DMS153 treated with DMSO at 0.1 percent for 48 hours (cell line): ENCODE measurements around the gene SIGLEC7.
"Not testable (repeated sequence)": the region's sequence is repeated elsewhere in the genome, so short reads cannot be mapped to it uniquely, and the experiment has no call there.

Experiments used
- DNase-seq: peaks from one replicate; lab custom pipeline; 2025; ENCODE audit not compliant: unreplicated experiment; lab: John Stamatoyannopoulos, UW

SIGLEC7 gene

DNA sequence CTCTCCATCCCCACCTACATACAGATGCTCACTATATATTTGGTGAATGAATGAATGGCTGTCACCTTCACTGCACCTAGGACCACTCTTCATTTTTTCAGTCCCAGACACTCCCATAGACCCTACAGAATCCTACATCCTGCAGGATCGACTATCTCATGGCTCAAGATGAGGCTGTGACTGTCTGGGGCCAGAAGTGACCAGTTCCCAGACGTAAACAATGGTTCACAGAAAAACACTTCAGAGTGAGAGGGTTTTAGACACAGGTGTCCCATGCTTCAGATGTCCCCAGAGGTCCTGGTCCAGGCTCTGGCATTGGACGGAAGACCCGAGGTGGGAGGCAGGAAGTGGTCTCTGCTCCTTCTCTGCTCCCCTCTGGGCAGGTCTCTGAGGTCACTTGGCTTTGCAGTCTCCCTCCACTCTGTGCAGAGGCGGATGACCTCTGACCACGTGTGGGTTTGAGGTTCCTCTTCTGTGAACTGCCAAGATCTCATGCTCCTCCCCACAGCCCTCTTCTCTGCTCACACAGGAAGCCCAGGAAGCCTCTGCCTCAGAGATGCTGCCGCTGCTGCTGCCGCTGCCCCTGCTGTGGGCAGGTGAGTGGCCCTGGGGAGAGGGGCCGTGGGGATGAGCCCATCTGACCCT, 24.9 kb downstream of the SIGLEC7 start:
- no peak for DNase-seq

DNA sequence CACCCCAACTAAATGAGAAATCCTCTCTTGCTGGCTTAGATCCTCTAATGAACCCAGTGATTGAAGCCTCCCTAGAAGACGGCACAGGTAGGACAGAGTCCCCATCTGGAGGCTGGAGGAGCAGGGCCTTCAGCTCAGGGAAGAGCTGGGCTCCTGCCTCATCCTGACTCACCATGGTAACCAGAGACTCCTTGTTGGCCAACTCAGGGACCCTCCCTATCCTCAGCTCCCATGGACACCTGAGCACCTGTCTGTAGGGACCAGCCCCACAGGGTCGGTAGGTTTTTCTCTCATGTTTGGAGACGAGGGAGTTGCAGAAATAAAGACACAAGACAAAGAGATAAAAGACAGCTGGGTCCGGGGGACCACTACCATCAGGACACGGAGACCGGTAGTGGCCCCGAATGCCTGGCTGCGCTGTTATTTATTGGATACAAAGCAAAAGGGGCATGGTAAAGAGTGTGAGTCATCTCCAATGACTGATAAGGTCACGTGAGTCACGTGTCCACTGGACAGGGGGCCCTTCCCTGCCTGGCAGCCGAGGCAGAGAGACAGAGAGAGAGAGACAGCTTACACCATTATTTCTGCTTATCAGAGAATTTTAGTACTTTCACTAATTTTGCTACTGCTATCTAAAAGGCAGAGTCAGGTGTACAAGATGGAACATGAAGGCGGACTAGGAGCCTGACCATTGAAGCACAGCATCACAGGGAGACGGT, 26.6 kb downstream of the SIGLEC7 start:
- DNase-seq = no peak

DNA sequence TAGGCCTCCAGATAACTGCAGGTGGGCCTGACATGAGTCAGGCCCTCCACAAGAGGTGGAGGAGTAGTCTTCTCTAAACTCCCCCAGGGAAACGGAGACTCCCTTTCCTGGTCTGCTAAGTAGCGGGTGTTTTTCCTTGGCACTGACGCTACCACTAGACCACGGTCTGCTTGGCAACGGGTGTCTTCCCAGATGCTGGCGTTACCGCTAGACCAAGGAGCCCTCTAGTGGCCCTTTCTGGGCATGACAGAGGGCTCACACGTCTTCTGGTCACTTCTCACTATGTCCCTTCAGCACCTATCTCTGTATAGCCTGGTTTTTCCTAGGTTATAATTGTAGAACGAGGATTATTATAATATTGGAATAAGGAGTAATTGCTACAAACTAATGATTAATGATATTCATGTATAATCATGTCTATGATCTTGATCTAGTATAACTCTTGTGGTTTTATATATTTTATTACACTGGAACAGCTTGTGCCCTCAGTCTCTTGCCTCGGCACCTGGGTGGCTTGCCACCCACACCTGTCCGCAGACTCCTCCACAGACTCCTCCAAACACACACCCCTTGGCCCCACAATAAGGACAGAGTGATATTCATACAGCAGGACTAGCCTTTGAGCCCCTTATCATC, 27.3 kb downstream of the SIGLEC7 start:
- DNase-seq = not testable (repeated sequence)

DNA sequence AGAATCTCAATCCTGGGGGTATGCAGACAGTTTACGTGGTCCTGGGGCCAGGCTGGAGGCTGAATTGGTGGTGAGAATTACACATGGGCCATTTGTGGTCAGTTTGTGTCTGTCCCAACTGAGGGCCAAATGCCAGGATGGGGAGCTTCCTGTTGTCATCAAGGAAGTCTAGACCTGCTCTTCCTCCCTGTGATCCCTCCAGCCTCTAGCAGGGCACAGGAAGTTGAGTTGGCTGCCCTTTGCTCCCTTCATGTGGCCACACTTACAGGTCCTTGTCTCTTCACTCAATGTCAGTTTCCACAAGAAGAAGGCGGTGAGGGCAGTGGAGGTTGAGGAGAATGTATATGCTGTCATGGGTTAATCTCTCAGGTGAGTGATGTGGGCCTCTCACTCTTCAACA, 30.1 kb downstream of the SIGLEC7 start:
- no peak for DNase-seq

DNA sequence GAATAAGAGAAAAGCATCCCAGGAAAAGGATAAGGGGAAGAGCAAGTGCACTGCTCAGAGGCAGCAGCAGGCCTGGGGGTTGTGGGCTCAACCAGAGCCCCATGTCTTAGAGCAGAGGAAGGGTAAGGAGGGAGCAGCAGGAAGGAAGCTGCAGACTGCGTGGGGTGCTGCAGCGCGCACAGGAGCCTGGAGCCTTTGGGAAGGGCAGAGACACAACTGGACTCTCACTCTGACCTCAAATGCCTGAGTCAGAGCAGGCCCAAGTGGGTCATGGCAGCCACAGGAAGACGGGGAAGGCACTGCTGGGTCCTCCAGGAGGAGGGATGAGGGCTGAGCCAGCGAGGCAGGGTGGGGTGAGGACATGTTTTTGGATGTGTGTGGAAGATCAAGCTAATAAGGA, 31.6 kb downstream of the SIGLEC7 start:
- DNase-seq = no peak

DNA sequence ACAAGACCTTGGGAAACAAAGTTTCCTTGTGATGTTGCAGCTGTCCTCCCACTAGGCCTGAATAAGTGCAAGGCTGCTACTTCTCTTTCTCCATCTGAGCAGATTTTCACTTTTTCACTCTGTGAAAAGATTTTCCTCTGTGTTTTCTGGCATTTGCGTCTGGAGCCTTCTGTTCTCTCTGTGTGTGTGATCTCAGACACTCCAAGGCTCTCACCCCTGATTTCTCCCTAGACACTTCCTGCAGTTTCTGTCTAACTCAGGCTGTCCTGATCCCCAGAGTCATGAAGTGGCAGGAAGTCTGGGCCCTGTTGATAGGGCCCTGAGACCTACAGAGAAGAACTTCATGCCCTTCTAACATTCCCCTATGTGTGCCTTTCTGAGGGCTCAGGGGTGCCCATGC, 37.2 kb downstream of the SIGLEC7 start:
- DNase-seq = no peak

DNA sequence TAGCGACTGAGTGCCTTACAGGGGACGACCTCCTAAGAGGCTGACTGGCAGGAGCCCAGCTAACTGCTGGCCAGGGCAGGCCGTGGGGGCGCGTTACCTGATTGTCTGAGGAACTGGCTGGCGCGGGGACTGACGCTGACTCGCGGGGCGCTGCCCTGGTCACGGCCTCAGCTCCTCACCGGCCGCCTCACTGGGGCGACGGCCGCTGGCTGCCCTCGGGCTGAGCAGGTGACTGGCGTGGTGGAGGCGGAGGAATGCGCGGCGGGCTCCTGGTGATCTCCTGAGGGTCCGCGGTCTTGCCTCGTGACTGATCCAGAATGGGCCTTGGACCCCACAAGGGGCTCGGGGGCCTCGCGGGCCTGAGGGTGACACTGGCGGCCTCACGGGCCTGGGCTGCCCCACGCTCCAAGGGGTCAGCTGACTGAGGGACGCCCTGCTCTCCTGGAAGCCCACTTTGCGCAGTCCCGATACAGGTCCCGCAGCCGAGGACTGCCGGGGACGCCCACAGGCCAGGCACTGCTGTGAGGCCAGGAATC, 39.3 kb downstream of the SIGLEC7 start:
- DNase-seq = no peak

DNA sequence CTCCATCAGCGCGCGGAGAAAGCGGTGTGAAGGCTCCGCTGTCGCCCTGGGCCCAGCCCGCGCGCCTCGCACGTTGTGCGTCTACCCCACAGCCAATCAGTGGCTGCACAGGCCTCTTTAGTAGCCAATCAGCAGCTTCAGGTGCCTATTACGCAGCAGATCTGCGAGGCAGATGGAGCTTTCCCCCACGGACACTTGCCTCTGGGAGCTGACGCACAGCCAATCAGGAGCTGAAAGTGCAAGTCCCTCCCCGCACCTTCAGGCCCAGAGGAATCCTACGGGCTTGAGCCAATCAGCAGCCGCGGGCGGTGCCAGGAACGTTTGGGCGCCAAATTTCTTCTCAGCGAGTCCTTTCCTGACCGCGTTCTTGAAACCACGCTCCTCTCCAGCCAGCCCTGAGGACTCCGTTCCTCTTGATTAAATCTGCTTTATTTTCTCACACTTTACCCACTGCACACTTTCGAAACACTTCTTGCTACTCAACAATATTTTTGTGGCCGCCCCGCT, 39.9 kb downstream of the SIGLEC7 start:
- no peak for DNase-seq

DNA sequence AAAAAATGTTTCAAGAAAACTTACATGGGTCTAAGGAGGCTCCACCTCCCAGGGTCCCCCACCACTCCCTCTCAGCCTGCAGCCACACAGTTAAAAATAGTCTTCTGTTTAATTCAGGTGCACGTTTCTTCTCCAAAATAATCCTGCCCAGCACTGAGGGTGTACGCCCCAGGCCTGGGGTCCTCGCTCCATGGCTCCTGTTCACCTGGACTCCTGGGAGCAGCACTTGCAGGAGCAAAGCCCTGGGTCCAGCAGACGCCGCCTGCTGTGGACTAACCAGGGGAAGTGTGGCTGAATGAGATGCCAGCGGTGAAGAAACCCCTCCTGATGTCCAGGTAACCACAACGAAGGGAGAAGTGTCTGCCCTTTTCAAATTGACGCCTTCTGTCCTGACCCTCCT, 41.5 kb downstream of the SIGLEC7 start:
- DNase-seq = no peak

DNA sequence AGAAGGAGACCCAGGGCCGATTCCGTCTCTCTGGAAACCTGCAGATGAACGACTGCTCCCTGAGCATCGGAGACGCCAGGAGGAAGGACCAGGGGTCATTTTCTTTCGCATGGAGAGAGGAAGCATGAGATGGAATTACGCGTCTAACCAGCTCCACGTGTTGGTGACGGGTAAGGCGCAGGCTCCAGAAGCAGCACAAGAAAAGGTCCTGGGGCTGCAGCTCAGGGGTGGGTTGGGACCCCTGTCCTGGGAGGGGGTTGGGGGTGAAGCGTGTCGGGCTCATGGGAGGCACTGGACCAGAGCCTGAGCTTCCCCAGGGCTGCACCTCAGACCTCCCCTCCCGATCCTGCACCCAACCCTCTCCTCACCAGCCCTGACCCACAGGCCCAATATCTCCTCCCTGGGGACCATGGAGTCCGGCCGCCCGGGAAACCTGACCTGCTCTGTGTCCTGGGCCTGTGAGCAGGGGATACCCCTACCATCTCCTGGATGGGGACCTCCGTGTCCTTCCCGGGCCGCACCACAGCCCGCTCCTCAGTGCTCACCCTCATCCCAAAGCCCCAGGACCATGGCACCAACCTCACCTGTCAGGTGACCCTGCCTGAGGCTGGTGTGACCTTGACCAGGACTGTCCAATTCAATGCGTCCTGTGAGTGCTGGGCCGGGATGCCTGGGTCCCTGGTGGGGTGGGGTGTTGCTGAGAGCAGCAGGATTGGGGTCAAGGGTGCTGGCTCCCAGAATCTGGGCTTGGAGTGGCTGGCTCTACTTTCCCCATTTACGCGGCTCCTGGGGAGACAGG, 43.2 kb downstream of the SIGLEC7 start:
- no peak for DNase-seq

DNA sequence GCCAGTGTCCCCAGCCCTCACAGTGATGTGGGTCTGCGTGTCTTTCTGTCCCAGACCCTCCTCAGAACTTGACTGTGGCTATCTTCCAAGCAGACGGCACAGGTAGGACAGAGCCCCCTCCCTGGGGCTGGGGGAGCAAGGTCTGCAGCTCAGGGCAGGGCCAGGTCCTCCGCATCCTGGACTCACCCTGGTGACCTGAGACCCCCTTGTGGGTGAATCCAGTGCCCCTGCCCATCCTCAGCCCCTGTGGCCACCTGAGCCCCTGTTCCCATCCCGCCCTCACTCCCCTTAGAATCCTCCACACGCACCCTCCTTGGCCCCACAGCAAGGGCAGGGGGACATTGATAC, 43.7 kb downstream of the SIGLEC7 start:
- no peak for DNase-seq

DNA sequence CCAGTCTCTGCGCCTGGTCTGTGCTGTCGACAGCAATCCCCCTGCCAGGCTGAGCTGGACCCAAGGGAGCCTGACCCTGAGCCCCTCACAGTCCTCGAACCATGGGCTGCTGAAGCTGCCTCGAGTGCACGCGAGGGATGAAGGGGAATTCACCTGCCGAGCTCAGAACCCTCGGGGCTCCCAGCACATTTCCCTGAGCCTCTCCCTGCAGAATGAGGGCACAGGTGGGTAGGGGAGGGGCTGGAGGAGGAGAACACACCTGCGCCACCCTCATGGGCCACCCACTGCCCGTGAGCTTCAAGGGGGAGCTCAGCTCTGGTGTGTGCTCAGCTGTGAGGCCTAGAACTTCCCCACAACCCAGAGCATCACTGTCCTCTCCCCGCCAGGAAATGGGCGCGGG, 44.2 kb downstream of the SIGLEC7 start:
- DNase-seq = no peak

DNA sequence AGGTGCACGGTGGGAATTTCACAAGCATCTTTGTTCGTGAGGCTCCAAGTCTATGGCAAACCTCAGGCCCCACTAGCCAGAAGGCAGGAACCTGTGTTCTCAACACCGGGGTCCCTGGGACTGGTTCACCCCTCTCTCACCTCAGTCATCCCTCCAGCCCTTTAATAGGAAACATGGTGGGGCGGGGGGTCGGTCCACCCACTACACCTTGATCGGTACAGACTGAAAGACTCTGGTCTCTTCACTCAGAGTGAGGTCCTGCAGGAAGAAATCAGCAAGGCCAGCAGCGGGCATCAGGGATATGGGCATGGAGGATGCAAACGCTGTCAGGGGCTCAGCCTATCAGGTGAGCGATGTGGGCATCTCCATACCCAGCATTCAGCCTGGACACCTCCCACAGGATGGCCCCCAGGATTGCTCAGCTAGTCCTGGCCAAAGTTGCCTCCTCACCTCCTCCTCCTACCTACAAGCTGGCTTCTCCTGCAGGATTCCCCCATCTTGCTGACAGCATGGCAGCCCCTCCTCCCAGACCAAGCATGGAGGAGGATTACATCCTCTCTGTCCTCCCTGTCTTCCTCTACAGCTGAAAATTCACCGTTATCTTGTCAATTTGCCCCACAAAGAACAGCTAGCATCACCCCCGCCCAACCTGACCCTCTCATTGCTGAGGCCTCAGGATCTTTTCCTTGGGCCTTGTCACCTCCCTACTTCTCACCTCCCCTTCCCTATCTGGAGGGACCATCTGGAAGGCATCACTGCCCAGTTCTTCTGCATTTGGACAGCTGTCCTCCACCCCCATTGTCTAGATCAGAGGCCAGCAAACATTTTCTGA, 45.5 kb downstream of the SIGLEC7 start:
- no peak for DNase-seq

DNA sequence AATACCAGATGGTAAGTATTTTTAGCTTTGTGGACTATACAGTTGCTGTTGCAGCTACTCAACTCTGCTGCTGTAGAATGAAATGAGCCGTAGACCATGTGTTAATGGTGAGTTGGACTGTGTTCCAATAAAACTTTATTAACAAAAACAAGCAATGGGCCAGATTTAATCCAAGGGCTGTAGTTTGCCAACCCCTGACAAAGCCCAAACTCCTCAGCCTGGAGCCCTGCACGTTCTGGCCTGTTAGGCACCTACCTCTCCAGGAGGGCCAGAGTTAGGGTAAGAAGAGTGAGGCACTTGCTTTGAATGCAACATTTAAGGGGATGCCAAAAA, 46.1 kb downstream of the SIGLEC7 start:
- no peak for DNase-seq

DNA sequence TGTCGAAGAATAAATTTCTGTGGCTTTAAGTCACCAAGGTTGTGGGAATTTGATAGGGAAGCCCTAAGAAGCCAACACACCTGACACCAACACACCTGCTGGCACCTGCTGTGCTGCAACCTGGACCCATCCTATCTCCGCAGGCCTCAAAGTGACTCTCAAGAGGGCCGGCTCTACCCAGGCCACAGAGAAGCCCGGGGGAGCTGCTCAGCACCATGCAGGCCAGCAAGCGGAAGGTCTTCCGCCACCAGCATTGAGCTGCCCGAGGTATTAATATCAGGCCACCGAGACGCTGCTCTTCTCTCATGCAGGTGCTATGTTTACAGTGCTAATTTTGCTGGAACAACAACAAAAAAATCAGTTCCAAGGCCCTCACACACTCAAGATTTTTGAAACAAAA, 50.6 kb downstream of the SIGLEC7 start:
- DNase-seq = no peak

DNA sequence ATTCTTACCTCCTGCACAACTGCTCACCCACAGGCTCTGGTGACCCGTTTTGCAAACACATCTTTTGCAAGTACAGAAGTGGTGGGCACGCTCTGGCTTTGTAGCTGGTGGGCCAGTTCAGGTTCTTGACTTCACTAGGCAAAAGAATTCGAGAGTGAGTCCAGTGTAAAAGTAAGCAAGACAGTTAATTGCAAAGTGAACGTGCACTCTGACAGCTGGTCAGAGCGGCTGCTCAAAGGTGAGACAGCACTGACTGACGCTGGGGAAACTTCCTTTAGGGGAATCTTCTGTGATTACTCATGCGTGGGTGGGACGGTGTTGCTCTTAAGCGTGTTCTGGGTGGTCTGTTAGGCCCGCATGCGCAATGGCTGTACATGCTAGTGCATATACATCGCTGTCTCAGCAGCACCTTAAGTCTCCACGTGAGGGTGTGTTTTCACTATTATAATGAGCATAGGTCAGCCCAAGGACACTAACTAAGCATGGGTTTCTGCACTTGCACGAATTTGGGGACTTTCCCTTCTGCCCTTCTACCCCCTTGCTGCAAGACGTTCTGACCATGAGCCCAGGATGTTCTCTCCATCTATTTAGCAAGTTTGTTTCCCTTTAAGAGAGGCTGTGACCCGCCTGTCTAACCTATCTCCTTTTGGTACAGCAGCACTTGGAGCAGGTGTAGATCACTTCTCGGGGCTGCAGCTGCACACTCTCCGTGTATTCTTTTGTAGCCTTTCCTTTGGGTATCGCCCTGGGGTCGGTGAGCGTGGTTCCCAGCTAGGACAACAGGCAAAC, 52.6 kb downstream of the SIGLEC7 start:
- no peak for DNase-seq

DNA sequence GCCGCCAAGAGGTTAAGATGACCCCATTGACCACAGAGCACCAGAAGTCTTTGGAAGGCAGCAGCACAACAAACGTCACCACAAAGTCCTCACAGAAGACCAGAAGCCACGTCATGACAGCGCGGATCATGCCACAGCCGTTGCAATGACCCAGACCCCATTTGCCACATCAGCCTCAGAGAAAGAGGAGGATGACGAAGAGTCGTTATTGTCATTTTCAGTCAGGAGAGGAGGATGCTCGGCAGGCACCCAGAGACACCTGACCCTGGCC, 53.1 kb downstream of the SIGLEC7 start:
- DNase-seq = no peak

DNA sequence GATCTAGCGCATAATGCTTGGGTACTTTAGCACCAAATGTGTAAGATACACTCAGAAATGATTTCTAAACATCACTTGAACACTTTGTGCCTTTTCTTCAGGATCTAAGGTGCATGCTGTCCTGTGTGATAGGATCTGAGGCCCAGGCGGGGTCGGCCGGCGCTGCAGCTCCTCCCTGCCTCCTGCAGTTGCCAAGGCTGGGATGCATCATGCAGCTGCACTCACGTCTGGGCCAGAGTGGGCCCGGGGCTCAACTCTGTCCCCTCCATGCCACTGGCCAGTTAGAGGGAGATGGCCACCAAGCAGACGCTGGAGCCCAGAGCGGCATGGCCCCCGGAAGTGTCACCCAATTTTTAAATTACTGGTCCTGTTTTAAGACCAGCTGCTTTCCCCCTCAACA, 53.5 kb downstream of the SIGLEC7 start:
- no peak for DNase-seq

DNA sequence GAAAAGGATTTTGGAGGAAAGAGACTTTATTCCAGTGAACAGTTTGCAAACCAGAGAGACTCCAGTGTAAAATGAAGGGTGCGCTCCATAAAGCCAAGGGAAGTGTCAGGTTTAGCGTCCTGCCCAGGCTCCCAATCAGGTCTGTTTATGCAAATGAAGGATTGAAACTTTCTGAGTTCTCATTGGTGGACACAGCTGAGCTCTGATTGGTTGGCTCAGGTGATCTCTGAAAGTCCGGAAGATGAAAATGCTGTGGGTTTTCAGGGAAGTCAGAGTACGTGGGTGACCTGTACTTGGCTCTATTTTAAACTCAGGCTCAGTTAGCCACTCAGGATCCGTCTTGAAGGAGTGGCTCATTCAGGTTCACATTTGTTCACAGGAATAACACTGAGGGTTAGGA, 54.1 kb downstream of the SIGLEC7 start:
- DNase-seq = no peak

DNA sequence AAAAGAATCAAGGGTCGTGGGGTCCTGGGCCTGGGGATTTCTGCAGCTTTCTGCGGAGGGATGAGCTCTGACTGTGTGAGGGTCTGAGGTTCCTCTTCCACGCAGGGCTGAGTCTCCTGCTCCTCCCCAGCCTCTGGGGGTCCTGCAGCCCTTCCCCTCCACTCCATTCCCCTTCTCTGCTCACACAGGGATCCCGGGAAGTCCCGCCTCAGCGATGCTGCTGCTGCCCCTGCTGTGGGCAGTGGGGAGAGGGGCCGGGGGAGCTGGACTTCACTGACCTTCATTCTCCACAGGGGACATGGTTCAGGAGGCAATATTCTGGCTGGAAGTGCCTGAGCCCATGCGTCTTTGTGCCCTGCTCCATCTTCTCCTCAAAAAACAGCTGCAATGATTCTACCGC, 56.5 kb downstream of the SIGLEC7 start:
- no peak for DNase-seq
